Osteoblast (primary cell): Measurements from ENCODE around the gene FGF21. TPM values are rescaled to one million over a fixed set of nuclear protein-coding genes. Genes with fewer than 3 reads are reported as not detected.

Experiments used
- DNase-seq: peaks from one replicate; pipeline ENCODE4 v3.0.0; 2011; ENCODE audit warnings: low spot score, mixed read lengths; ENCODE audit not compliant: insufficient read length; ENCODE audit errors: missing footprints
- H2AFZ ChIP-seq: 2 replicates; pipeline ENCODE4 v1.6.0; 2011; ENCODE audit warnings: mild to moderate bottlenecking, low read length
- H3K27ac ChIP-seq: 2 replicates; pipeline ENCODE4 v1.5.1; 2011; ENCODE audit warnings: mild to moderate bottlenecking, low read depth, low read length, moderate library complexity
- H3K27me3 ChIP-seq: 2 replicates; pipeline ENCODE4 v1.6.0; 2012; ENCODE audit warnings: mild to moderate bottlenecking, control low read depth, inconsistent platforms, low read length, moderate library complexity; ENCODE audit not compliant: insufficient read depth
- H3K36me3 ChIP-seq: 2 replicates; pipeline ENCODE4 v1.5.1; 2011; ENCODE audit warnings: mild to moderate bottlenecking, low read length, control low read depth, moderate library complexity; ENCODE audit not compliant: insufficient read depth
- H3K4me1 ChIP-seq: 2 replicates; pipeline ENCODE4 v1.5.1; 2011; ENCODE audit warnings: mild to moderate bottlenecking, low read length, control low read depth, moderate library complexity; ENCODE audit not compliant: insufficient read depth
- H3K4me2 ChIP-seq: 2 replicates; pipeline ENCODE4 v1.6.0; 2011; ENCODE audit warnings: mild to moderate bottlenecking, low read length; ENCODE audit not compliant: insufficient read depth
- H3K4me3 ChIP-seq: fragments of 200-600 bp; sonication (generic); 3 replicates; pipeline ENCODE4 v1.5.1; 2012; ENCODE audit warnings: mild to moderate bottlenecking, low read length, inconsistent platforms; ENCODE audit not compliant: insufficient read depth
- H3K79me2 ChIP-seq: 2 replicates; pipeline ENCODE4 v1.6.0; 2012; ENCODE audit warnings: mild to moderate bottlenecking, low read length, control low read depth, inconsistent platforms; ENCODE audit not compliant: insufficient read depth
- H3K9me3 ChIP-seq: 2 replicates; pipeline ENCODE4 v1.5.1; 2011; ENCODE audit warnings: low read depth, low read length, control low read depth
- H4K20me1 ChIP-seq: 2 replicates; pipeline ENCODE4 v1.6.0; 2012; ENCODE audit warnings: mild to moderate bottlenecking, low read length, control low read depth; ENCODE audit not compliant: insufficient read depth
- total RNA-seq: library from RNA; depleted of rRNA; stranded (reverse); fragments of >200 nt; gene quantifications from 2 replicates; pipeline ENCODE4 v1.2.3, GENCODE V29; 2012
- TF ChIP-seq, protein P1 (sequence below): IDR thresholded peaks from 2 replicates; pipeline ENCODE4 v1.5.1; 2011; ENCODE audit warnings: mild to moderate bottlenecking, low read depth, low read length, moderate library complexity; ENCODE audit errors: extremely low read depth

Gene FGF21
- total RNA-seq, 1 donor: not detected

DNA sequence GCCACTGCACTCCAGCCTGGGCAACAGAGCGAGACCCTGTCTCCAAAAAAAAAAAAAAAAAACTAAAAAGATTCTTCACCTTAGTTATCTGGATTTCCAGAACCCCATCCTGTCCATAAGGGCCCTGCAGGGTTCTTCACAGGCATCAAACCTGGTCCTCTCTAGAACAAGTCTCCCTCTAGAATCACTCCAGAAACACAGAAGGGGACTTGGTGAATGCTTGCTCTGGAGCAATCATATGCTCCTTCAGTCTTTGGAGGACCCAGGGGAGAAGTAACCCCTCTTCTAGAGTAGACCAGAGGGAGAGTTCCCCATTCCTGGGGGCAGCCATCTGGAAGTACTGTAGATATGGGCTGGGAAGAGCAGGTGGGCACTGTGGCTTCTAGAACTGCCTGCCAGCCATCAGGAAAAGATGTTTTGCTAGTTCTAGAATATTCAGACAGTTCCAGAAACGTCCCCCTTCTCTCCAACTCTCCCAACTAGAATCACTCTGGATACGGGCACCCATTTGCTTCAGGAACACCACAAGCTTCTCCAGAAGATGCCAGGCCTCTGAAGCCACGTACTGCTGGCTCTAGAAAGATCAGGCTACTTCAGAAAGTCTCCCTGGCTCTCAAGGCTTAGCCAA, 5.6 kb upstream of the FGF21 start:
- Histone ChIP-seq H2AFZ (no peak overlapping the region), H3K4me1 (peaks cover 5% of the 10 kb centered on the region), H4K20me1 (no peaks in the 10 kb centered on the region), H3K27me3 (peaks cover 49% of the 10 kb centered on the region), H3K9me3 (no peaks in the 10 kb centered on the region), H3K4me3 (no peak overlapping the region), H3K27ac (no peak overlapping the region), H3K36me3 (no peaks in the 10 kb centered on the region), H3K79me2 (no peaks in the 10 kb centered on the region), H3K4me2 (no peak overlapping the region)
- TF ChIP-seq, protein P1, sequence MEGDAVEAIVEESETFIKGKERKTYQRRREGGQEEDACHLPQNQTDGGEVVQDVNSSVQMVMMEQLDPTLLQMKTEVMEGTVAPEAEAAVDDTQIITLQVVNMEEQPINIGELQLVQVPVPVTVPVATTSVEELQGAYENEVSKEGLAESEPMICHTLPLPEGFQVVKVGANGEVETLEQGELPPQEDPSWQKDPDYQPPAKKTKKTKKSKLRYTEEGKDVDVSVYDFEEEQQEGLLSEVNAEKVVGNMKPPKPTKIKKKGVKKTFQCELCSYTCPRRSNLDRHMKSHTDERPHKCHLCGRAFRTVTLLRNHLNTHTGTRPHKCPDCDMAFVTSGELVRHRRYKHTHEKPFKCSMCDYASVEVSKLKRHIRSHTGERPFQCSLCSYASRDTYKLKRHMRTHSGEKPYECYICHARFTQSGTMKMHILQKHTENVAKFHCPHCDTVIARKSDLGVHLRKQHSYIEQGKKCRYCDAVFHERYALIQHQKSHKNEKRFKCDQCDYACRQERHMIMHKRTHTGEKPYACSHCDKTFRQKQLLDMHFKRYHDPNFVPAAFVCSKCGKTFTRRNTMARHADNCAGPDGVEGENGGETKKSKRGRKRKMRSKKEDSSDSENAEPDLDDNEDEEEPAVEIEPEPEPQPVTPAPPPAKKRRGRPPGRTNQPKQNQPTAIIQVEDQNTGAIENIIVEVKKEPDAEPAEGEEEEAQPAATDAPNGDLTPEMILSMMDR: no peak
- DNase-seq: peak; percentile 83

DNA sequence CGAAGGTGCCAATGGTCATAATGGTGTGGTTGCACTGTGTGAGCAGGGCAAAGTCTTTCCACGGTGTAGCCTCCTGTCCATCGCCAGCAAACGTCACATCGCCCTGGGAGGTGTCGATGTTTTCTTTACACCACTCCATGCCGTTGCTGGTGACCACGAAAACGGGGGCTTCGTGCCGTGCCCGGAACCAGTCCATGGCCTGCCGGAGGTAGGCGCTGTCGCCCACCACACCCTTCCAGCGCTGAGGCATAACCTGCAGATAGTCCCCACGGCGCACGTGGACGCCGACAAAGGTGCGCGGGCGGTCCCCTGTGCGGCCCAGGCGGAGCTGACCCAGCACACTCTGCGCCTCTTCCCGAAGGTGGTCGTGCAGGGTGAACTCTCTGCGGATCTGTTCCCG, 5.0 kb upstream of the FGF21 start:
- Histone ChIP-seq H3K4me2 (no peak overlapping the region), H3K36me3 (no peaks in the 10 kb centered on the region), H4K20me1 (no peaks in the 10 kb centered on the region), H2AFZ (no peak overlapping the region), H3K4me1 (peaks cover 5% of the 10 kb centered on the region), H3K79me2 (no peaks in the 10 kb centered on the region), H3K9me3 (no peaks in the 10 kb centered on the region), H3K4me3 (no peak overlapping the region), H3K27ac (no peak overlapping the region), H3K27me3 (peaks cover 48% of the 10 kb centered on the region)
- TF ChIP-seq, protein P1: no peak
- DNase-seq: no peak

DNA sequence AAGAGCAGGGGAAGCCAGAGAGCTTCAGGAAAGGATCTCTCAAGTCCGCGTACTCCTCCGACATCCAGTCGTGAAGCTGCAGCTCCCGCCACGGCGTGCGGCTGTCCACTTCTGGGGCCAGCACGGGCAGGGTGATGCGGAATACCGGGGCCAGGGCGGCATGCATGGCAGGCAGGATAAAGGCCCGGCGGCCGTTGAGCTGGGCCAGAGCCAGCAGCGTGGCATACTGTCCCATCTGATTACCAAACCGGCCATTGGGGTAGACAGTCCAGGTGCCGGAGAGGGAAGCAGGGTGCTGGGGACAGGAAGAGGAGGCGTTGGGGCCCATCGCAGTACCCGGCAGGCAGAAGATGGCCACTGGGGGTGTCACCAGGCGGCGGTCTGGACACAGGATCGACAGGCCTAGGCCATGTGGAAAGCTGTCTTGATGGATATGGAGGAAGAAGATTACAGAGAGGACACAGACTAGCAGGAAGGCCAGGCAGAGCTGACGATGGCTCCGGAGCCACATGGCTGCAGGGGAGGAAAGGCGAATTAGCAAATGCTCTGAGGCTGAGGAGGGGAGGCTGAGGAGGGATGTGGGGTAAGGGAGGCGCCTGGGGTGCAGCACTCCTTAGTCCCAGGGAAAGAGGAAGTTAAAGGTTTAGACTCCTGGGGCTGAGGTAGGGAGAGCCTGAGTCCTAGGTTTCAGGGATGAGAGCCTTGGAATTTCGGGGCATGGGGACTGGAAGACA, 4.4 kb upstream of the FGF21 start:
- H3K4me3 ChIP-seq: no peak overlapping the region
- H3K4me1 ChIP-seq: peaks cover 5% of the 10 kb centered on the region
- no peaks in the 10 kb centered on the region for H3K79me2 ChIP-seq
- H4K20me1 ChIP-seq: no peaks in the 10 kb centered on the region
- TF ChIP-seq, protein P1: no peak
- no peaks in the 10 kb centered on the region for H3K9me3 ChIP-seq
- DNase-seq: no peak
- H3K27ac ChIP-seq: no peak overlapping the region
- peaks cover 46% of the 10 kb centered on the region for H3K27me3 ChIP-seq
- H3K4me2 ChIP-seq: no peak overlapping the region
- no peak overlapping the region for H2AFZ ChIP-seq
- H3K36me3 ChIP-seq: no peaks in the 10 kb centered on the region

DNA sequence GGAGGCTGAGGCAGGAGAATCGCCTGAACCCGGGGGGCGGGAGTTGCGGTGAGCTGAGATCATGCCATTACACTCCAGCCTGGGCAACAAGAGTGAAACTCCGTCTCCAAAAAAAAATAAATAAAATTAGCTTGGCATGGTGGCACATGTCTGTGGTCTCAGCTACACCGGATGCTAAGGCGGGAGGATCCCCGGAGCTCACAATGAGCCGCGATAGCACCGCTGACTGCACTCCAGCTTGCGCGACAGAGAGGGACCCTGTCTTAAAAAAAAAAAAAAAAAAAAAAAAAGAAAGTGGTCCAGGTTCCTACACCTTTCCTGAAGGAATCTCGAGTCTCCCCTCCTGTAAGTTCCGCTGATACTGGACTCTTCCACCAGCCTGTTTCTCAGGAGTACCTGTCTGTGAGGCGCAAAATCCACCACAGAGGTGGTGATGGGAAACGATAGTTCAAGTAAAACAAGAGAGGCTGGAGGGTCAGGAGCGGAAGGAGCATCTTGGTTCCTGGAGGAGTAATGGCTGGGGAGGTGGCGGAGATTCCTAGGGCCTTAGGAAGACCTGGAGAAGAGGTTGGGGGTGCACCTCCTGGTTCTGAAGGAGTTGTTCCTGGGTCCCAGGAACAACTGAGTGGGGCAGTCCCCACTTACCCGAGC, 3.4 kb upstream of the FGF21 start:
- Histone ChIP-seq H3K27me3 (peaks cover 40% of the 10 kb centered on the region), H3K4me3 (no peak overlapping the region), H3K79me2 (no peaks in the 10 kb centered on the region), H2AFZ (no peak overlapping the region), H3K4me1 (no peaks in the 10 kb centered on the region), H3K9me3 (no peaks in the 10 kb centered on the region), H4K20me1 (no peaks in the 10 kb centered on the region), H3K4me2 (no peak overlapping the region), H3K36me3 (no peaks in the 10 kb centered on the region), H3K27ac (no peak overlapping the region)
- DNase-seq: peak; percentile 73
- TF ChIP-seq, protein P1: no peak
